Measurements from ENCODE around the gene ATP5MC2.

DNA sequence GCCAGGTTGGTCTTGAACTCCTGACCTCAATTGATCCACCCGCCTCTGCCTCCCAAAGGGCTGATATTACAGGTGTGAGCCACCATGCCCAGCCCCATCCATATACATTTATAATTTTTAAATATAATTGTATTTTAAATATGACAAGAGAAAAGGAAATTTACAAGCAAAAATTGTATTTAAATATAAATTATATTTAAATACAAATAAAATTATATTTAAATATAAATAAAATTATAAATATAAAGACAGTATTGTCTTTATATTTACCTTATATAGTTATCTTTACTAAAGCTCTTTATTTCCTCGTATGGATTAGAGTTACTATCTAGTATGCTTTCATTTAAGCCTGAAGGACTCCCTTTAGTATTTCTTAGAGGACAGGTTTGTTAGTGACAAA is 37.8 kb downstream of the ATP5MC2 start:
- TF ChIP-seq ZFX (IDR thresholded peaks at IDR 0.05), result no peak
- TF ChIP-seq, protein P1, sequence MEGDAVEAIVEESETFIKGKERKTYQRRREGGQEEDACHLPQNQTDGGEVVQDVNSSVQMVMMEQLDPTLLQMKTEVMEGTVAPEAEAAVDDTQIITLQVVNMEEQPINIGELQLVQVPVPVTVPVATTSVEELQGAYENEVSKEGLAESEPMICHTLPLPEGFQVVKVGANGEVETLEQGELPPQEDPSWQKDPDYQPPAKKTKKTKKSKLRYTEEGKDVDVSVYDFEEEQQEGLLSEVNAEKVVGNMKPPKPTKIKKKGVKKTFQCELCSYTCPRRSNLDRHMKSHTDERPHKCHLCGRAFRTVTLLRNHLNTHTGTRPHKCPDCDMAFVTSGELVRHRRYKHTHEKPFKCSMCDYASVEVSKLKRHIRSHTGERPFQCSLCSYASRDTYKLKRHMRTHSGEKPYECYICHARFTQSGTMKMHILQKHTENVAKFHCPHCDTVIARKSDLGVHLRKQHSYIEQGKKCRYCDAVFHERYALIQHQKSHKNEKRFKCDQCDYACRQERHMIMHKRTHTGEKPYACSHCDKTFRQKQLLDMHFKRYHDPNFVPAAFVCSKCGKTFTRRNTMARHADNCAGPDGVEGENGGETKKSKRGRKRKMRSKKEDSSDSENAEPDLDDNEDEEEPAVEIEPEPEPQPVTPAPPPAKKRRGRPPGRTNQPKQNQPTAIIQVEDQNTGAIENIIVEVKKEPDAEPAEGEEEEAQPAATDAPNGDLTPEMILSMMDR (conservative IDR thresholded peaks at IDR 0.05), result no peak

All from C4-2B (cell line).